ENCODE measurements around the gene GLI1. TPM values are rescaled to one million over a fixed set of nuclear protein-coding genes. Genes with fewer than 3 reads are reported as not detected.

Gene GLI1
- total and polyA plus RNA-seq, 8 donors, result 1.9 to 38.3 (median 30.0) TPM

DNA sequence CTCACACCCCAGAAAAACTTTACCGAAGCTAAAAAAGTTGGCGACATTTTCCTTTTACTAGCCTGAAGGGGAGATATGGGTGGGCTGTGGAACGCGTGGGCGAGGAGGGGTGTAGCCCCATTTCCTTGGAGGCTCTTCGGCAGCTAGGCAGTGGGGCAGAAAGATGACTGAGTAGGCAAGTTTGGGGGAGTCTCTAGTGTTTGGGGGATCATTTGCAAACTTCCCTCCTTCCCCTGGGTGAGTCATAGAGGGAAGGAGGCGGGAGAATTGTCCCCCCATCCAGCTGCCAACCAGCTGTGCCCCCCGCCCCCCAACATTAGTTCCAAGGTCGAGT, 2.3 kb downstream of the GLI1 start:
- H3K4me1 ChIP-seq, result peaks cover 6 to 45% of the 10 kb centered on the region in 2 donors
- DNase-seq (peak in 1 of 4 donors; percentile 69), ATAC-seq (no peak)
- TF ChIP-seq, protein P1, sequence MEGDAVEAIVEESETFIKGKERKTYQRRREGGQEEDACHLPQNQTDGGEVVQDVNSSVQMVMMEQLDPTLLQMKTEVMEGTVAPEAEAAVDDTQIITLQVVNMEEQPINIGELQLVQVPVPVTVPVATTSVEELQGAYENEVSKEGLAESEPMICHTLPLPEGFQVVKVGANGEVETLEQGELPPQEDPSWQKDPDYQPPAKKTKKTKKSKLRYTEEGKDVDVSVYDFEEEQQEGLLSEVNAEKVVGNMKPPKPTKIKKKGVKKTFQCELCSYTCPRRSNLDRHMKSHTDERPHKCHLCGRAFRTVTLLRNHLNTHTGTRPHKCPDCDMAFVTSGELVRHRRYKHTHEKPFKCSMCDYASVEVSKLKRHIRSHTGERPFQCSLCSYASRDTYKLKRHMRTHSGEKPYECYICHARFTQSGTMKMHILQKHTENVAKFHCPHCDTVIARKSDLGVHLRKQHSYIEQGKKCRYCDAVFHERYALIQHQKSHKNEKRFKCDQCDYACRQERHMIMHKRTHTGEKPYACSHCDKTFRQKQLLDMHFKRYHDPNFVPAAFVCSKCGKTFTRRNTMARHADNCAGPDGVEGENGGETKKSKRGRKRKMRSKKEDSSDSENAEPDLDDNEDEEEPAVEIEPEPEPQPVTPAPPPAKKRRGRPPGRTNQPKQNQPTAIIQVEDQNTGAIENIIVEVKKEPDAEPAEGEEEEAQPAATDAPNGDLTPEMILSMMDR (IDR thresholded peaks at IDR 0.05), result no peak
- H3K4me3 ChIP-seq, result peak overlapping the region; percentile 68 to 69
- intact Hi-C loops (cut with DNase I), result no loop called here
- no peaks in the 10 kb centered on the region for H3K36me3 ChIP-seq
- no peaks in the 10 kb centered on the region for H3K9me3 ChIP-seq
- peaks cover 3 to 45% of the 10 kb centered on the region in 2 donors for H3K27me3 ChIP-seq
- peak overlapping the region; percentile 42 to 81 for H3K27ac ChIP-seq

DNA sequence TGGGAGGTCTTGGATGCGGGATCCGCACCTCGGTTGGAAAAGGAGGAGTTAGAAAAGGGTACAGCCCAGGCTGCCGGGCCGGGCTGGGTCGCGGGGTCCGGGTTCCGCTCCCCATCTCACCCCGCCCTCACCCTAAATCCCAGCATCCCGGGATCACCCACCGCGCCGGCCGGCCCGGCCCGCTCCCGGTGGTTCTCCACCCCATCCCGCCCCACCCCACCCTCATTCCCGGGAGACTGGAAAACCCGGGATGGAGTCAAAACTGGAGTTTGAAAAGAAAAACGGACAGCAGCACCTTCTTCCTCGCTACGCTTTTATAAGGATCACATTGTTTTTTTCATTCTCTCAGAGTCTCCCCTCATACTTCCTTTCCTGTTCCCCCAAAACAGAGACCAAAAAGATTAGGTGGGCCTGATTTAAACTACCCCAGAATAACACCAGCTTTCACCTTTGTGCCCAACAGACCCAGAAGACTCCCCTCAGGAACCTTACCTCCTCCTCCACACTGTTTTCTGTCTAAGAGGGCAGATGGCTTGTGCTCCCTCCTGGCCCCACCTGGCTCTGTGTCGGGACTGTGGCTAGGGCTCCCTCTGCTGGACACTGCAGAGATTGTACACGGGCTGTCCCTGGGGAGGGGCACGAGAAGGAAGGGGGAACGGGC, 2.8 kb downstream of the GLI1 start:
- DNase-seq (peak; percentile 86 to 93 (median 88)), ATAC-seq (peak; percentile 82)
- intact Hi-C loops (cut with DNase I), result no loop called here
- Histone ChIP-seq H3K4me1 (peaks cover 6 to 45% of the 10 kb centered on the region in 2 donors), H3K36me3 (peaks cover 0 to 3% of the 10 kb centered on the region in 2 donors), H3K27me3 (peaks cover 3 to 45% of the 10 kb centered on the region in 2 donors), H3K27ac (peak overlapping the region; percentile 42 to 81), H3K9me3 (no peaks in the 10 kb centered on the region), H3K4me3 (peak overlapping the region; percentile 68 to 69)
- TF ChIP-seq, protein P1 (IDR thresholded peaks at IDR 0.05), result peak; percentile 93 to 97

GRCh38 chr12:57462912-57463253, 3.3 kb downstream of the GLI1 start:
- intact Hi-C loops (cut with DNase I), result no loop called here
- Histone ChIP-seq H3K9me3 (no peaks in the 10 kb centered on the region), H3K4me1 (peaks cover 6 to 45% of the 10 kb centered on the region in 2 donors), H3K27ac (peak overlapping the region in 1 of 2 donors; percentile 42), H3K4me3 (peak overlapping the region in 1 of 2 donors; percentile 68), H3K36me3 (peaks cover 0 to 8% of the 10 kb centered on the region in 2 donors), H3K27me3 (peaks cover 3 to 45% of the 10 kb centered on the region in 2 donors)
- TF ChIP-seq, protein P1 (IDR thresholded peaks at IDR 0.05), result peak in 1 of 2 donors; percentile 31
- DNase-seq (no peak), ATAC-seq (no peak)

DNA sequence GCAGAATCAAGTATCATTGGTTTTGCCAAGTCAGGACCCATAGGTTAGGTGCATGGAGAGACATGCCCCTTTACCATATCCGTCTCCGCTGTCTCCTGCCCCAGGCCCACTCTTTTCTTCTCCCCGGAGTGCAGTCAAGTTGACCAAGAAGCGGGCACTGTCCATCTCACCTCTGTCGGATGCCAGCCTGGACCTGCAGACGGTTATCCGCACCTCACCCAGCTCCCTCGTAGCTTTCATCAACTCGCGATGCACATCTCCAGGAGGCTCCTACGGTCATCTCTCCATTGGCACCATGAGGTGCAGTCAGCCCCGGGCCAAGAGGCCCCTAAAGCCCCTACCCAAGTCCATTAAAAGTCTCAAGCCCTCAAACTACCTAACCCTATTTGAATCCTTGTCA, 5.0 kb downstream of the GLI1 start:
- TF ChIP-seq, protein P1 (IDR thresholded peaks at IDR 0.05), result no peak
- DNase-seq (no peak), ATAC-seq (no peak)
- intact Hi-C loops (cut with DNase I), result no loop called here
- Histone ChIP-seq H3K36me3 (peaks cover 0 to 25% of the 10 kb centered on the region in 2 donors), H3K27ac (no peak overlapping the region), H3K4me3 (no peak overlapping the region), H3K9me3 (no peaks in the 10 kb centered on the region), H3K27me3 (peaks cover 3 to 48% of the 10 kb centered on the region in 2 donors), H3K4me1 (peaks cover 0 to 40% of the 10 kb centered on the region in 2 donors)

DNA sequence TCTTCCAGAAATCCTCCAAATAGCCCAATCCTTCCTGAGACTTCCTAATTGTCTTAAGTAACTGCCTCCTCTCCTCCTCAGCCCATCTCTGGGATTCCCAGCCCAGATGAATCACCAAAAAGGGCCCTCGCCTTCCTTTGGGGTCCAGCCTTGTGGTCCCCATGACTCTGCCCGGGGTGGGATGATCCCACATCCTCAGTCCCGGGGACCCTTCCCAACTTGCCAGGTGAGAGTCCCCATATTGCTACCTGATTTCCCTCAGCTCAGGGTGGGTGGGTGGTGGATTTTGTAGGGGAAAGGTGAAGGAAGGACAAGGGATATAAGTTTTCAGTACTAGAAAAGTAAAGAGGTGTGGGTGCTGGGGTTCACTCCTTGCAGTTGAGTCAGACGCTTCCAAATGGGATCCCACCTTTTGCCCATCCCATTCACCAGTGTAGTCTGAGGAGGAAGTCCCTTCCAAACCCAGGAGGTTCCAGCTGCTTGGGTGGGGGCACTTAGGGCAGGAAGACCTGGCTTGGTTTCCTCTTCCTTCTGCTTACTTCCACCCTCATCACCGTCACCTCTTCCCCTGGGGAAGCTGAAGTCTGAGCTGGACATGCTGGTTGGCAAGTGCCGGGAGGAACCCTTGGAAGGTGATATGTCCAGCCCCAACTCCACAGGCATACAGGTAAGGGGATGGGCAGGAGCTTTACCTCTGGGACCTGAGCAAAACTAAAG, 5.6 kb downstream of the GLI1 start:
- TF ChIP-seq, protein P1 (IDR thresholded peaks at IDR 0.05), result no peak
- DNase-seq, result no peak
- H3K36me3 ChIP-seq, result peaks cover 0 to 31% of the 10 kb centered on the region in 2 donors
- H3K9me3 ChIP-seq, result no peaks in the 10 kb centered on the region
- no peak for ATAC-seq
- intact Hi-C loops (cut with DNase I), result no loop called here
- H3K27ac ChIP-seq, result no peak overlapping the region
- H3K4me1 ChIP-seq, result peaks cover 0 to 40% of the 10 kb centered on the region in 2 donors
- H3K4me3 ChIP-seq, result no peak overlapping the region
- peaks cover 3 to 43% of the 10 kb centered on the region in 2 donors for H3K27me3 ChIP-seq

Measured in left lung (tissue), 10 donors.